GM13977 (cell line): Measurements from ENCODE around the gene ACTA1.

ENCODE experiments used
- DNase-seq: peaks from one replicate; pipeline ENCODE4 v3.0.0; 2012; ENCODE audit warnings: low spot score
- CTCF ChIP-seq: IDR thresholded peaks from 2 replicates; pipeline ENCODE4 v1.5.1; 2012; ENCODE audit warnings: mild to moderate bottlenecking, control low read depth; ENCODE audit not compliant: insufficient read depth; ENCODE audit errors: extremely low read depth, missing control alignments
- in situ Hi-C: fragments of 300-500 bp; cut with MboI; formaldehyde crosslinking; loops from one replicate; pipeline ENCODE4 v1.12.0; 2022; ENCODE audit warnings: low sequenced_read_pairs, low pct_unique_long_range_greater_than_20kb, mixed read lengths, inconsistent platforms; ENCODE audit not compliant: unreplicated experiment

The ACTA1 gene

DNA sequence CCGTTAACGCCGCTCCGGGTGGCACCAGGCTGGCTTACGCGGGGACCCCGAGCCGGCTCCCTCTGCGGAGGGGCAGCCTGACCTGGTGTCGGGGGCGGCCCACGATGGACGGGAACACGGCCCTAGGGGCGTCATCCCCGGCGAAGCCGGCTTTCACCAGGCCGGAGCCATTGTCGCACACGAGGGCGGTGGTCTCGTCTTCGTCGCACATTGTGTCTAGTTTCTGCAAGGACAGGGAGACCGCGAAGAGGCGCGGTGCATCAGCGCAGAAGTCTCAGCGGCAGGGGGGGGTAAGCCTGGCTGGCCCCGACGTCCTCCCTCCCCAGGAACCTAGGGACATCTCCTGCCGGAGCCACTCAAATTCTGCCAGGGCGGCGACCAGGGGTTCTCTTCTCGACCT, 989 bp downstream of the ACTA1 start:
- peak; percentile 9 for DNase-seq
- in situ Hi-C loops: no loop called here
- TF ChIP-seq CTCF: no peak

DNA sequence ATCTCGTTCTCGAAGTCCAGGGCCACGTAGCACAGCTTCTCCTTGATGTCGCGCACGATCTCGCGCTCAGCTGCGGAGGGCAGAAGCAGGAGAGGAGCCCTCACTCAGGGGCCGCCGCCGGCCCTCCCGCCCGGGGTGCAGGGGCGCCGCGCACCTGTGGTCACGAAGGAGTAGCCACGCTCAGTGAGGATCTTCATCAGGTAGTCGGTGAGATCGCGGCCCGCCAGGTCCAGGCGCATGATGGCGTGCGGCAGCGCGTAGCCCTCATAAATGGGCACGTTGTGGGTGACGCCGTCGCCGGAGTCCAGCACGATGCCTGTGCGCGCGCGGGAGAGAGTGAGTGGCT, 1.8 kb downstream of the ACTA1 start:
- TF ChIP-seq CTCF: no peak
- DNase-seq: peak; percentile 11
- in situ Hi-C loops: no loop called here

- peak; percentile 14 for DNase-seq
- TF ChIP-seq CTCF: no peak
- in situ Hi-C loops: no loop called here
These were observed 2.4 kb downstream of the ACTA1 start for GRCh38 chr1:229431284-229432115.

DNA sequence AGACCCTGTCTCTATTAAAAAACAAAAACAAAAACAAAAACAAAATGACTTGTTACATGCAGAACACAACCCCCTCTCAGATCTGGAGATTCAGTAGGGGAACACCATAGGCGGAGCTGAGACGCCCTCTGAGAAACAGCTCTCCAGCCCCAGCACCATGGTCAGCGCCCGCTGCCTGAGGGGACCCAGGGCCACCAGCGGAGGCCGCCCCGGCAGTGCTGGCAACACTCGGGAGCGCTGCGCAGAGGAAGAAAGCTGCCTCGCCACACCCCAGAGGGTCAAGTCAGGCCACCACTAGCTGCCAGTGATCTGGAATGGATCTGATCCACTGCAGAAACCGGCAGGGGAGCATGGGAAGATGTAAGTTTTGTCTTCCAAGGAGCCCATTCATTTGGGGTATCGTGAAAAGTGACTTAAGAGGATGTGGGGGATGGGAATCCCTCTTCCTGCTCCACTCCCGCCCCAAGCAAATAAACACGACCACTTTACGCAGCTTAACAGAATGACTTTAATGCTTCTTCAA, 3.1 kb downstream of the ACTA1 start:
- in situ Hi-C loops: no loop called here
- DNase-seq: peak; percentile 44
- TF ChIP-seq CTCF: no peak

DNA sequence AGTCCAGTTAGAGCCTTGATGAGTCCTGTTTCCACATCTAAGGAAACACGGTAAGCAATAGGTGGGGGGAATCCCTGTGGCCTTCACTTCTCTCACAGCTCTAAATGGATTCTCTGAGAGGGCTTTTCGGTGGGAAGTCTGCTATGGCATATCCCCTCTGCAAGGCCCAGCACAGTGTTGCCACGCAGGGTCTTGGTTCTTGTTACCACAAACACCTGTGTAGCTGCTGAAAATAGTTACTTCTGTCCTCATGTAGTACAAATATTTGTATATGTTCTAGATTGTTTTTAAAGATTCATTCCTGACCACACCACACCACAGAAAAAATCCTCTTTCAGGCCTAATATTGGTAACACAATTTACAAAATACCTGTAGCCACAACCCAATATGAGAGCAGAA, 5.6 kb downstream of the ACTA1 start:
- no peak for TF ChIP-seq CTCF
- in situ Hi-C loops: no loop called here
- peak; percentile 3 for DNase-seq

DNA sequence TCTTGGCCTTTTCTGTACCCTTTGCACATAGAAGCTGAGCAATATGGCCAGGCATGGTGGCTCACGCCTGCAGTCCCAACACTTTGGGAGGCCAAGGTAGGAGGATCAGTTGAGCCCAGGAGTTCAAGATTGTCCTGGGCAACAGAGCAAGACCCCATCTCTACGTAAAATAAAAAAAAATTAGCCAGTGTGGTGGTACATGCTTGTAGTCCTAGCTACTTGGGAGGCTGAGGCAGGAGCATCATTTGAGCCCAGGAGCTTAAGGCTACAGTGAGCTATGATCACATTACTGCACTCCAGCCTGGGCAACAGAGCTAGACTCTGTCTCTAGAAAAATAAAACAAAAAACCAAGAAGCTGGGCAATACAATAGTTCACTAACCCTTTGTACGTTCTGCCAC, 6.3 kb downstream of the ACTA1 start:
- no peak for TF ChIP-seq CTCF
- DNase-seq: no peak
- in situ Hi-C loops: no loop called here
